Gastrocnemius medialis (tissue), 4 donors: ENCODE measurements around the gene SIK3. TPM values are rescaled to one million over a fixed set of nuclear protein-coding genes. Genes with fewer than 3 reads are reported as not detected.

ENCODE experiments used
- ATAC-seq, 2 donors: fragments of 150-250 bp; one replicate each; pipeline ENCODE4 v1.9.1; 2016
- DNase-seq, 2 donors: peaks; one replicate each; pipeline ENCODE4 v3.0.0-alpha.2; 2019
- H3K27ac ChIP-seq, 4 donors: fragments of 200-600 bp; sonication (generic); 1 replicate in 1 of 4; 2 replicates in 3 of 4; pipeline ENCODE4 v1.5.1; 2016 to 2018; ENCODE audit warnings: mild to moderate bottlenecking in 2 of 4, moderate library complexity in 1 of 4
- H3K27me3 ChIP-seq, 3 donors: fragments of 200-600 bp; sonication (generic) in 2 of 3; 1 replicate in 1 of 3; 2 replicates in 2 of 3; pipeline versions ENCODE4 v1.5.1 to v1.6.0; 2016 to 2019; ENCODE audit warnings: mild to moderate bottlenecking in 1 of 3, moderate library complexity in 1 of 3
- H3K36me3 ChIP-seq, 2 donors: fragments of 200-600 bp; sonication (generic) in 1 of 2; one replicate each; pipeline ENCODE4 v1.5.1; 2017 to 2018
- H3K4me1 ChIP-seq, 2 donors: fragments of 200-600 bp; sonication (generic) in 1 of 2; one replicate each; pipeline ENCODE4 v1.5.1; 2016 to 2017; ENCODE audit warnings: mild to moderate bottlenecking in 2 of 2
- H3K4me3 ChIP-seq, 4 donors: fragments of 200-600 bp; sonication (generic) in 3 of 4; 1 replicate in 1 of 4; 2 replicates in 3 of 4; pipeline ENCODE4 v1.5.1; 2016 to 2019; ENCODE audit warnings: mild to moderate bottlenecking in 2 of 4
- H3K9me3 ChIP-seq, 3 donors: fragments of 200-600 bp; sonication (generic) in 2 of 3; 1 replicate in 1 of 3; 2 replicates in 2 of 3; pipeline ENCODE4 v1.5.1; 2016 to 2019
- POLR2A ChIP-seq, 2 donors: fragments of 450-650 bp; IDR thresholded peaks; one replicate each; pipeline ENCODE4 v1.6.1; 2017; ENCODE audit warnings: antibody characterized with exemption in 2 of 2, mild to moderate bottlenecking in 2 of 2, moderate library complexity in 2 of 2
- in situ Hi-C, 4 donors: fragments of 200-750 bp; cut with MboI; loops; one replicate each; pipeline versions ENCODE4 v1.15.0 to v1.8.0; 2017; ENCODE audit warnings: low sequenced_read_pairs in 4 of 4
- intact Hi-C: fragments of 100-400 bp; cut with DNase I; formaldehyde crosslinking; loops from one replicate; pipeline ENCODE4 v1.15.1; 2023; ENCODE audit warnings: low total_unique reads
- total RNA-seq, 4 donors: library from RNA; depleted of rRNA; stranded (reverse); fragments of >200 nt; gene quantifications; one replicate each; pipeline versions ENCODE4 v1.1.0 to v1.2.3, GENCODE V29; 2016
- TF ChIP-seq, protein P1 (sequence below), 5 experiments: fragments of 450-650 bp in 3 of 5; fragments of 200-600 bp in 2 of 5; sonication (generic) in 2 of 5; IDR thresholded peaks in 4 of 5; conservative IDR thresholded peaks in 1 of 5; 1 replicate in 4 of 5; 2 replicates in 1 of 5; pipeline ENCODE4 v1.5.1; 2016 to 2019; ENCODE audit warnings: antibody characterized with exemption in 5 of 5, mild to moderate bottlenecking in 3 of 5, moderate library complexity in 3 of 5

SIK3 gene
- total RNA-seq, 4 donors from 2014 or later = 34.4 to 42.4 (median 37.2) TPM

DNA sequence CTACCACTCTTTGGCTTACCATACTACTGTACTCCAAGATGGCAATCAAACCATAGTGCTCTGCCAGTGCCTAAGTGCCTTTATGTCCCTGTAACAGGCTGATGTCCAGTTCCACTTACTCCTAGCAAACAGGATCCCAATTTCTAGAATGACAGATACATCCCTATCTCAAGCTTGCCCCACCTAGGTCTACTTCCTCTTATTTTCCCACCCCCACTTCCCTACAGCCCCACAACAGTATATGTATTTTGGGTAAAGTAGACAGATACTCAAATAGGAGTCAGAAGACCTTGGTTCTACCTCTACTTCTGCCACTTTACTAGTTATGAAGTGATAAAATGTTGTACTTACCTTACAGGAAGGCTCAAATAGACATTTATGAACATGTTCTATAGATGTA lies 24.1 kb downstream of the SIK3 start:
- peaks cover 63 to 68% of the 10 kb centered on the region in 2 donors for H3K4me1 ChIP-seq
- intact Hi-C loops = no loop called here
- no peak for DNase-seq
- peak overlapping the region; percentile 4 to 83 (median 67) for H3K27ac ChIP-seq
- no peak overlapping the region for H3K4me3 ChIP-seq
- TF ChIP-seq, protein P1, sequence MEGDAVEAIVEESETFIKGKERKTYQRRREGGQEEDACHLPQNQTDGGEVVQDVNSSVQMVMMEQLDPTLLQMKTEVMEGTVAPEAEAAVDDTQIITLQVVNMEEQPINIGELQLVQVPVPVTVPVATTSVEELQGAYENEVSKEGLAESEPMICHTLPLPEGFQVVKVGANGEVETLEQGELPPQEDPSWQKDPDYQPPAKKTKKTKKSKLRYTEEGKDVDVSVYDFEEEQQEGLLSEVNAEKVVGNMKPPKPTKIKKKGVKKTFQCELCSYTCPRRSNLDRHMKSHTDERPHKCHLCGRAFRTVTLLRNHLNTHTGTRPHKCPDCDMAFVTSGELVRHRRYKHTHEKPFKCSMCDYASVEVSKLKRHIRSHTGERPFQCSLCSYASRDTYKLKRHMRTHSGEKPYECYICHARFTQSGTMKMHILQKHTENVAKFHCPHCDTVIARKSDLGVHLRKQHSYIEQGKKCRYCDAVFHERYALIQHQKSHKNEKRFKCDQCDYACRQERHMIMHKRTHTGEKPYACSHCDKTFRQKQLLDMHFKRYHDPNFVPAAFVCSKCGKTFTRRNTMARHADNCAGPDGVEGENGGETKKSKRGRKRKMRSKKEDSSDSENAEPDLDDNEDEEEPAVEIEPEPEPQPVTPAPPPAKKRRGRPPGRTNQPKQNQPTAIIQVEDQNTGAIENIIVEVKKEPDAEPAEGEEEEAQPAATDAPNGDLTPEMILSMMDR (IDR thresholded peaks at IDR 0.05 in 4 of 5, conservative IDR thresholded peaks at IDR 0.05 in 1 of 5) = no peak
- TF ChIP-seq POLR2A (IDR thresholded peaks at IDR 0.05) = no peak
- H3K27me3 ChIP-seq = no peaks in the 10 kb centered on the region
- no peaks in the 10 kb centered on the region for H3K36me3 ChIP-seq
- no peaks in the 10 kb centered on the region for H3K9me3 ChIP-seq
- in situ Hi-C loops = no loop called here
- ATAC-seq = no peak

DNA sequence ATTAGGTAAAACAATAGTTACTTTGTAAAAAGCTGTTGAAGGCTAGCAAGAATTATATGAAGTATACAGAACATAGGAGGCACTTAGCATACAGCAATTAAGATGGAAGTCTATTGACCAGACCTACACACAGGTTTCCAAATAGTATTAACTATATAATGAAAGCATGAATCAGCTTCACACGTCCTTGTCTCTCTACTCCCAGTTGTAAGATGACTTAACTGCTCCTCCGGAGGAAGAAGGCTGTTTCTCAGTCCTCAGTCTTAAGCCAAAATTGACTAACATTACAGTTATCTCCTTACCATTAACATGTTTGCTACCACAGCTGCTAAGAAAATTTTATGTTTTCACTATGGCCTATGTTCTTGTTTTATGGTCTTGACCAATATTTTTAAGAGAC lies 24.7 kb downstream of the SIK3 start:
- no peak for ATAC-seq
- Histone ChIP-seq H3K4me1 (peaks cover 57 to 66% of the 10 kb centered on the region in 2 donors), H3K9me3 (no peaks in the 10 kb centered on the region), H3K36me3 (no peaks in the 10 kb centered on the region), H3K27me3 (no peaks in the 10 kb centered on the region), H3K4me3 (no peak overlapping the region), H3K27ac (peak overlapping the region in 3 of 4 donors; percentile 54 to 83 (median 80))
- intact Hi-C loops = no loop called here
- in situ Hi-C loops = no loop called here
- no peak for DNase-seq
- TF ChIP-seq, protein P1 (IDR thresholded peaks at IDR 0.05 in 4 of 5, conservative IDR thresholded peaks at IDR 0.05 in 1 of 5) = no peak
- TF ChIP-seq POLR2A (IDR thresholded peaks at IDR 0.05) = no peak

DNA sequence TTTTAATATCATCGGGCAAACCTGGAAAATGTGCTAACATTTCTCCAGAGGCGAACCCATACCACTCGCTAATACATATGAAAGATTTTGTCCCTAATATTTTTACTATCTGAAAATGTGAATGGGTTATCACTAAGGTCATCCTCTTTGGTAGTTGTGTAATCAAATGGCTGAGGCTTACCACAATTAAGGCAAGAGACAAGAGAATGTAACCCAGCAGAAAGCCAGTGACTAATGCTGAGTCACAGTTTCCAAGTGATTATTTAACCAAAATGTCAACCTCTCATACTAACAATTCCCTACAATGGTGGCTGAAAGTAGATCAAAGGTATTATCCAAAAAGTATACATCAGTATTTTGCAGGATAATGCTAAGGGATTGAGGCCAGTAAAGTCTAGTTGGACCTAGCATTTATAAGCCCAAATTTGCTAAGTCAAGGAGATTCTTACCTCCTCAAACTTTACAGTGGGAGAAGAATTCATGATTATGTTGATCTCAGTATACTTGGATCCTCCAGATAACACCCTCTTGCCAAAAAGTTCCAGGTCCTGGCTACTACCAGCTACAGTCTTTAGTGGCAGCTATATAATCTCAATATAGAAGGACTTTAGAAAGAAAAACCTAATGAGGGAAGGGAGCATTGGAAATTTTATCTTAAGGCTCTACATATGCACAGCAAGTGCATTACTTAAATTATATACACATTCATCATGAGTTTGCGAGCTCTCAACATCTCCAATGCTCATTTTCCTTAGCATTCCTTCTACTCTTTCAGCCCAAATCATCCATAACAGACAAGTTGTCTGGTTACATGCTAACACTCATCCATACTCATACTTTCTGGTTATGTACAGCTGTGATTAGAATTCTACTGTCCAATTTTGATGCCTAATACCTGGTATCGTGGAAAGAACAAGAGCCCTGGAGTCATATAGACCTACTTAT lies 25.4 kb downstream of the SIK3 start:
- intact Hi-C loops = no loop called here
- peak; percentile 35 to 37 for ATAC-seq
- Histone ChIP-seq H3K9me3 (no peaks in the 10 kb centered on the region), H3K36me3 (no peaks in the 10 kb centered on the region), H3K27ac (peak overlapping the region; percentile 41 to 83 (median 67)), H3K4me1 (peaks cover 50 to 60% of the 10 kb centered on the region in 2 donors), H3K4me3 (no peak overlapping the region), H3K27me3 (no peaks in the 10 kb centered on the region)
- in situ Hi-C loops = no loop called here
- TF ChIP-seq, protein P1 (IDR thresholded peaks at IDR 0.05 in 4 of 5, conservative IDR thresholded peaks at IDR 0.05 in 1 of 5) = no peak
- no peak for TF ChIP-seq POLR2A (IDR thresholded peaks at IDR 0.05)
- no peak for DNase-seq

DNA sequence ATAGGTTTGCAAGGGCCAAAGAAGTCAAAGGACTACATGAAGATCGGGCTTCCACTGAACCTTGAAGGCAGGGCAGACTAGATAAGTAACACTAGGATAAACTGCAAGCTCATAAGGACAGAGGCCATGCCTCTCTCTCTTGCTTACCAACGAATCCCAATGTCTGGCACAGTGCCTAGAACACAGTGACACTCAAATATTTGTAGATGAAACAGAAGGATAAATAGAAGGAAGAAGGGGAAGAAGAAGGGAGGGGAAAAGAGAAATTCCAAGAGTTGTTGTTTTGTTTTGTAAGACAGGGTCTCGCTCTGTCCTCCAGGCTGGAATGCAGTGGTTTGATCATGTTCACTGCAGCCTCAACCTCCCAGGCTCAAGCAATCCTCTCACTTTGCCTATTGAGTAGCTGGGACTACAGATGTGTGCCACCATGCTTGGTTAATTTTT lies 26.9 kb downstream of the SIK3 start:
- no peak for TF ChIP-seq POLR2A (IDR thresholded peaks at IDR 0.05)
- TF ChIP-seq, protein P1 (IDR thresholded peaks at IDR 0.05 in 4 of 5, conservative IDR thresholded peaks at IDR 0.05 in 1 of 5) = no peak
- Histone ChIP-seq H3K9me3 (no peaks in the 10 kb centered on the region), H3K27me3 (no peaks in the 10 kb centered on the region), H3K4me3 (no peak overlapping the region), H3K27ac (peak overlapping the region; percentile 19 to 83 (median 67)), H3K36me3 (no peaks in the 10 kb centered on the region), H3K4me1 (peaks cover 36 to 47% of the 10 kb centered on the region in 2 donors)
- in situ Hi-C loops = no loop called here
- ATAC-seq = peak; percentile 89 to 96
- peak; percentile 65 to 68 for DNase-seq
- intact Hi-C loops = no loop called here
